Skeletal muscle tissue (tissue), 4 donors: ENCODE results near the gene FGF12. TPM values are rescaled to one million over a fixed set of nuclear protein-coding genes. Genes with fewer than 3 reads are reported as not detected.

Source experiments
- H3K27ac ChIP-seq: one replicate; pipeline ENCODE4 v1.7.0; 2013; ENCODE audit warnings: mild to moderate bottlenecking, low read depth, low read length, inconsistent platforms
- H3K27me3 ChIP-seq, 3 donors: one replicate each; pipeline ENCODE4 v1.7.0; 2013; ENCODE audit warnings: low read length in 3 of 3; ENCODE audit not compliant: control insufficient read depth in 3 of 3, insufficient read depth in 3 of 3
- H3K36me3 ChIP-seq, 3 donors: one replicate each; pipeline ENCODE4 v1.7.0; 2013; ENCODE audit warnings: low read length in 3 of 3; ENCODE audit not compliant: control insufficient read depth in 3 of 3, insufficient read depth in 3 of 3
- H3K4me1 ChIP-seq, 3 donors: one replicate each; pipeline ENCODE4 v1.7.0; 2013; ENCODE audit warnings: low read length in 3 of 3, mild to moderate bottlenecking in 3 of 3; ENCODE audit not compliant: control insufficient read depth in 3 of 3, insufficient read depth in 3 of 3
- H3K4me3 ChIP-seq, 3 donors: one replicate each; pipeline ENCODE4 v1.7.0; 2013; ENCODE audit warnings: low read length in 3 of 3
- H3K9ac ChIP-seq, 3 donors: one replicate each; pipeline ENCODE4 v1.7.0; 2013; ENCODE audit warnings: low read length in 3 of 3, mild to moderate bottlenecking in 3 of 3, moderate library complexity in 2 of 3, low read depth in 1 of 3
- H3K9me3 ChIP-seq, 3 donors: one replicate each; pipeline ENCODE4 v1.7.0; 2013; ENCODE audit warnings: low read length in 3 of 3; ENCODE audit not compliant: control insufficient read depth in 3 of 3
- total RNA-seq: library from RNA; depleted of rRNA; stranded (reverse); fragments of >200 nt; gene quantifications from one replicate; pipeline ENCODE4 v1.2.3, GENCODE V29; 2014
- donor health status: Osteomylitis.

FGF12 gene
- total RNA-seq, 1 donor from 2014 or later: 2.1 TPM

GRCh38 chr3:192244591-192244990 lies 482.8 kb downstream of the FGF12 start:
- no peaks in the 10 kb centered on the region for H3K9me3 ChIP-seq
- no peak overlapping the region for H3K4me3 ChIP-seq
- H3K9ac ChIP-seq: no peak overlapping the region
- no peaks in the 10 kb centered on the region for H3K4me1 ChIP-seq
- no peaks in the 10 kb centered on the region for H3K36me3 ChIP-seq
- no peaks in the 10 kb centered on the region for H3K27me3 ChIP-seq
- no peak overlapping the region for H3K27ac ChIP-seq

GRCh38 chr3:192239956-192240355 lies 487.4 kb downstream of the FGF12 start:
- Histone ChIP-seq H3K4me3 (no peak overlapping the region), H3K36me3 (no peaks in the 10 kb centered on the region), H3K27ac (no peak overlapping the region), H3K27me3 (no peaks in the 10 kb centered on the region), H3K9me3 (no peaks in the 10 kb centered on the region), H3K4me1 (no peaks in the 10 kb centered on the region), H3K9ac (no peak overlapping the region)

GRCh38 chr3:192237992-192238608 lies 489.2 kb downstream of the FGF12 start:
- Histone ChIP-seq H3K4me3 (no peak overlapping the region), H3K27me3 (no peaks in the 10 kb centered on the region), H3K36me3 (no peaks in the 10 kb centered on the region)

GRCh38 chr3:192229866-192230265 lies 497.5 kb downstream of the FGF12 start:
- Histone ChIP-seq H3K9ac (no peak overlapping the region), H3K9me3 (no peaks in the 10 kb centered on the region), H3K36me3 (no peaks in the 10 kb centered on the region), H3K27ac (no peak overlapping the region), H3K4me1 (no peaks in the 10 kb centered on the region), H3K4me3 (no peak overlapping the region), H3K27me3 (no peaks in the 10 kb centered on the region)

More at GRCh38 chr3:192237992-192238608, 489.2 kb downstream of the FGF12 start:
- H3K9me3 ChIP-seq: no peaks in the 10 kb centered on the region
- no peaks in the 10 kb centered on the region for H3K4me1 ChIP-seq
- no peak overlapping the region for H3K9ac ChIP-seq
- no peak overlapping the region for H3K27ac ChIP-seq

- Histone ChIP-seq H3K4me3 (no peak overlapping the region), H3K27ac (no peak overlapping the region), H3K9ac (no peak overlapping the region), H3K27me3 (no peaks in the 10 kb centered on the region), H3K4me1 (no peaks in the 10 kb centered on the region), H3K36me3 (no peaks in the 10 kb centered on the region), H3K9me3 (no peaks in the 10 kb centered on the region)
These were observed 502.6 kb downstream of the FGF12 start for GRCh38 chr3:192224634-192225155.

- Histone ChIP-seq H3K9ac (no peak overlapping the region), H3K9me3 (no peaks in the 10 kb centered on the region), H3K36me3 (no peaks in the 10 kb centered on the region), H3K4me1 (no peaks in the 10 kb centered on the region), H3K4me3 (no peak overlapping the region), H3K27ac (no peak overlapping the region), H3K27me3 (no peaks in the 10 kb centered on the region)
These were observed 503.5 kb downstream of the FGF12 start for GRCh38 chr3:192223815-192224214.

- no peaks in the 10 kb centered on the region for H3K9me3 ChIP-seq
- no peaks in the 10 kb centered on the region for H3K4me1 ChIP-seq
- H3K4me3 ChIP-seq: no peak overlapping the region
- no peaks in the 10 kb centered on the region for H3K36me3 ChIP-seq
- H3K27me3 ChIP-seq: no peaks in the 10 kb centered on the region
- H3K9ac ChIP-seq: no peak overlapping the region
- no peak overlapping the region for H3K27ac ChIP-seq
These were observed 506.4 kb downstream of the FGF12 start for GRCh38 chr3:192220915-192221314.

- Histone ChIP-seq H3K4me1 (no peaks in the 10 kb centered on the region), H3K4me3 (no peak overlapping the region), H3K36me3 (no peaks in the 10 kb centered on the region), H3K27ac (no peak overlapping the region), H3K9ac (no peak overlapping the region), H3K27me3 (no peaks in the 10 kb centered on the region), H3K9me3 (no peaks in the 10 kb centered on the region)
These were observed 507.4 kb downstream of the FGF12 start for GRCh38 chr3:192219926-192220325.

GRCh38 chr3:192216067-192216466 lies 511.3 kb downstream of the FGF12 start:
- no peaks in the 10 kb centered on the region for H3K36me3 ChIP-seq
- H3K4me1 ChIP-seq: no peaks in the 10 kb centered on the region
- no peaks in the 10 kb centered on the region for H3K9me3 ChIP-seq
- no peak overlapping the region for H3K4me3 ChIP-seq
- H3K27me3 ChIP-seq: no peaks in the 10 kb centered on the region
- H3K27ac ChIP-seq: no peak overlapping the region
- no peak overlapping the region for H3K9ac ChIP-seq

- H3K27me3 ChIP-seq: no peaks in the 10 kb centered on the region
- no peak overlapping the region for H3K4me3 ChIP-seq
- H3K36me3 ChIP-seq: no peaks in the 10 kb centered on the region
- H3K9ac ChIP-seq: no peak overlapping the region
- H3K9me3 ChIP-seq: no peaks in the 10 kb centered on the region
- no peaks in the 10 kb centered on the region for H3K4me1 ChIP-seq
- no peak overlapping the region for H3K27ac ChIP-seq
These were observed 514.4 kb downstream of the FGF12 start for GRCh38 chr3:192212979-192213378.
